SK-N-SH treated with all-trans-retinoic acid at 6 μM for 48 hours (cell line): ENCODE data around the gene OSBPL5.

Experiments
- BACH2 ChIP-seq: fragments of 250-450 bp; sonication (Bioruptor Pico); IDR thresholded peaks from 2 replicates; pipeline ENCODE4 v1.9.0; 2021; ENCODE audit warnings: mild to moderate bottlenecking, borderline replicate concordance
- CSDC2 ChIP-seq: fragments of 250-450 bp; sonication (Bioruptor Pico); IDR thresholded peaks from 2 replicates; pipeline ENCODE4 v1.5.0; 2020; ENCODE audit warnings: mild to moderate bottlenecking, moderate library complexity
- OSR1 ChIP-seq: fragments of 250-450 bp; sonication (Bioruptor Pico); IDR thresholded peaks from 2 replicates; pipeline ENCODE4 v1.8.0; 2022; ENCODE audit warnings: moderate library complexity, mild to moderate bottlenecking, inconsistent platforms
- POU6F1 ChIP-seq: fragments of 250-450 bp; sonication (Bioruptor Pico); IDR thresholded peaks from 2 replicates; pipeline ENCODE4 v1.8.0; 2021; ENCODE audit warnings: low read depth, mild to moderate bottlenecking, moderate library complexity, borderline replicate concordance
- ZFP30 ChIP-seq: fragments of 450-650 bp; formaldehyde crosslinking; IDR thresholded peaks from 2 replicates; pipeline ENCODE4 v1.5.0; 2022; ENCODE audit warnings: mild to moderate bottlenecking, moderate library complexity
- ZNF565 ChIP-seq: fragments of 450-650 bp; formaldehyde crosslinking; conservative IDR thresholded peaks from 2 replicates; pipeline ENCODE4 v1.5.0; 2020; ENCODE audit warnings: low read depth, mild to moderate bottlenecking, moderate library complexity
- TF ChIP-seq, protein P1 (sequence below): fragments of 250-450 bp; sonication (Bioruptor Pico); IDR thresholded peaks from 2 replicates; pipeline ENCODE4 v1.5.1; 2020; ENCODE audit warnings: low read depth, mild to moderate bottlenecking, moderate library complexity

GRCh38 chr11:3132831-3133260 lies 32.3 kb downstream of the OSBPL5 start:
- no peak for TF ChIP-seq CSDC2 (CRISPR knock-in tag)
- TF ChIP-seq POU6F1 = no peak
- TF ChIP-seq, protein P1, sequence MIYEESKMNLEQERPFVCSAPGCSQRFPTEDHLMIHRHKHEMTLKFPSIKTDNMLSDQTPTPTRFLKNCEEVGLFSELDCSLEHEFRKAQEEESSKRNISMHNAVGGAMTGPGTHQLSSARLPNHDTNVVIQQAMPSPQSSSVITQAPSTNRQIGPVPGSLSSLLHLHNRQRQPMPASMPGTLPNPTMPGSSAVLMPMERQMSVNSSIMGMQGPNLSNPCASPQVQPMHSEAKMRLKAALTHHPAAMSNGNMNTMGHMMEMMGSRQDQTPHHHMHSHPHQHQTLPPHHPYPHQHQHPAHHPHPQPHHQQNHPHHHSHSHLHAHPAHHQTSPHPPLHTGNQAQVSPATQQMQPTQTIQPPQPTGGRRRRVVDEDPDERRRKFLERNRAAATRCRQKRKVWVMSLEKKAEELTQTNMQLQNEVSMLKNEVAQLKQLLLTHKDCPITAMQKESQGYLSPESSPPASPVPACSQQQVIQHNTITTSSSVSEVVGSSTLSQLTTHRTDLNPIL (CRISPR knock-in tag) = no peak
- TF ChIP-seq OSR1 (CRISPR knock-in tag) = no peak
- TF ChIP-seq ZNF565 (CRISPR knock-in tag) = no peak
- TF ChIP-seq ZFP30 (CRISPR knock-in tag) = no peak
- TF ChIP-seq BACH2 = no peak
